Mesenchymal stem cell (in vitro differentiated cells and primary cell): ENCODE data around the gene MRPL11.
"Not testable (repeated sequence)": the region's sequence is repeated elsewhere in the genome, so short reads cannot be mapped to it uniquely, and the experiment has no call there.

Source experiments
- DNase-seq: peaks from one replicate; pipeline ENCODE4 v3.0.0-alpha.2; 2013
- H2AFZ ChIP-seq: one replicate; pipeline ENCODE4 v1.6.1; 2013; ENCODE audit warnings: low read depth, mild to moderate bottlenecking, control low read depth, inconsistent platforms, low read length, moderate library complexity
- H2AK5ac ChIP-seq: 2 replicates; pipeline ENCODE4 v1.6.1; 2013; ENCODE audit warnings: low read length, moderate library complexity, mild to moderate bottlenecking, inconsistent platforms; ENCODE audit not compliant: severe bottlenecking
- H2BK120ac ChIP-seq: one replicate; pipeline ENCODE4 v1.6.1; 2013; ENCODE audit warnings: low read depth, mild to moderate bottlenecking, inconsistent platforms, low read length, moderate library complexity
- H2BK12ac ChIP-seq, 2 experiments: one replicate each; pipeline ENCODE4 v1.6.1; 2013; ENCODE audit warnings: inconsistent platforms in 2 of 2, low read length in 2 of 2, mild to moderate bottlenecking in 2 of 2, moderate library complexity in 2 of 2, control low read depth in 1 of 2
- H2BK15ac ChIP-seq: one replicate; pipeline ENCODE4 v1.6.1; 2013; ENCODE audit warnings: mild to moderate bottlenecking, low read depth, inconsistent platforms; ENCODE audit not compliant: poor library complexity, severe bottlenecking
- H2BK5ac ChIP-seq: 2 replicates; pipeline ENCODE4 v1.6.1; 2013; ENCODE audit warnings: low read depth, mild to moderate bottlenecking, low read length, control low read depth, inconsistent platforms; ENCODE audit not compliant: poor library complexity, severe bottlenecking
- H3K14ac ChIP-seq, 2 experiments: one replicate each; pipeline ENCODE4 v1.6.1; 2013; ENCODE audit warnings: inconsistent platforms in 2 of 2, low read length in 2 of 2, control low read depth in 1 of 2, mild to moderate bottlenecking in 1 of 2, moderate library complexity in 1 of 2
- H3K18ac ChIP-seq, 2 experiments: one replicate each; pipeline ENCODE4 v1.6.1; 2013; ENCODE audit warnings: inconsistent platforms in 2 of 2, low read length in 2 of 2, control low read depth in 1 of 2, low read depth in 1 of 2, mild to moderate bottlenecking in 1 of 2
- H3K23ac ChIP-seq, 2 experiments: one replicate each; pipeline ENCODE4 v1.6.1; 2013; ENCODE audit warnings: inconsistent platforms in 2 of 2, low read length in 2 of 2, mild to moderate bottlenecking in 2 of 2, moderate library complexity in 2 of 2, control low read depth in 1 of 2
- H3K27ac ChIP-seq: 2 replicates; pipeline ENCODE4 v1.5.1; 2013; ENCODE audit warnings: mild to moderate bottlenecking, moderate library complexity, low read length, control low read depth, inconsistent platforms; ENCODE audit not compliant: poor library complexity, severe bottlenecking
- H3K27me3 ChIP-seq, 2 experiments: 2 replicates each; pipeline versions ENCODE4 v1.6.1 to v1.7.0; 2013; ENCODE audit warnings: low read length in 2 of 2, mild to moderate bottlenecking in 2 of 2, moderate library complexity in 2 of 2, control low read depth in 1 of 2, inconsistent platforms in 1 of 2; ENCODE audit not compliant: control insufficient read depth in 1 of 2, insufficient read depth in 1 of 2
- H3K36me3 ChIP-seq, 2 experiments: 2 replicates each; pipeline versions ENCODE4 v1.6.1 to v1.7.0; 2013; ENCODE audit warnings: low read length in 2 of 2, control low read depth in 1 of 2, inconsistent platforms in 1 of 2, low read depth in 1 of 2, mild to moderate bottlenecking in 1 of 2; ENCODE audit not compliant: insufficient read depth in 2 of 2, control insufficient read depth in 1 of 2
- H3K4ac ChIP-seq, 2 experiments: one replicate each; pipeline ENCODE4 v1.6.1; 2013; ENCODE audit warnings: inconsistent platforms in 2 of 2, low read length in 2 of 2, mild to moderate bottlenecking in 2 of 2, moderate library complexity in 2 of 2, control low read depth in 1 of 2, low read depth in 1 of 2
- H3K4me1 ChIP-seq: 2 replicates; pipeline ENCODE4 v1.6.1; 2013; ENCODE audit warnings: low read depth, low read length, control low read depth; ENCODE audit not compliant: control insufficient read depth, insufficient read depth
- H3K4me2 ChIP-seq: 2 replicates; pipeline ENCODE4 v1.6.1; 2013; ENCODE audit warnings: low read length, mild to moderate bottlenecking, inconsistent platforms; ENCODE audit not compliant: poor library complexity, severe bottlenecking
- H3K4me3 ChIP-seq, 2 experiments: 2 replicates each; pipeline versions ENCODE4 v1.5.1 to v1.7.0; 2013; ENCODE audit warnings: low read length in 2 of 2, mild to moderate bottlenecking in 2 of 2, control low read depth in 1 of 2, low read depth in 1 of 2; ENCODE audit not compliant: insufficient read depth in 1 of 2
- H3K79me1 ChIP-seq: replicated peaks from 2 replicates; pipeline ENCODE4 v1.6.1; 2013; ENCODE audit warnings: mild to moderate bottlenecking, control low read depth, low read length, inconsistent platforms; ENCODE audit not compliant: poor library complexity, severe bottlenecking
- H3K9ac ChIP-seq: 2 replicates; pipeline ENCODE4 v1.7.0; 2013; ENCODE audit warnings: mild to moderate bottlenecking, low read length, moderate library complexity
- H3K9me3 ChIP-seq: 2 replicates; pipeline ENCODE4 v1.7.0; 2013; ENCODE audit warnings: mild to moderate bottlenecking, low read length; ENCODE audit not compliant: control insufficient read depth
- H4K8ac ChIP-seq: one replicate; pipeline ENCODE4 v1.6.1; 2013; ENCODE audit warnings: inconsistent platforms, mild to moderate bottlenecking, low read length, moderate library complexity
- H4K91ac ChIP-seq: one replicate; pipeline ENCODE4 v1.6.1; 2013; ENCODE audit warnings: mild to moderate bottlenecking, low read length, inconsistent platforms
- WGBS: methylation state at CpG from one replicate; pipeline ENCODE4 v1.1.7; 2013; ENCODE audit warnings: mixed read lengths; 5-methylcytosine and 5-hydroxymethylcytosine counted together

The MRPL11 gene

GRCh38 chr11:66443602-66444001 lies 5.0 kb upstream of the MRPL11 start:
- Histone ChIP-seq H2BK15ac (no peak overlapping the region), H3K9ac (no peak overlapping the region), H3K36me3 (no peaks in the 10 kb centered on the region), H3K4me3 (no peak overlapping the region), H3K4ac (no peak overlapping the region), H2BK12ac (no peak overlapping the region), H2BK5ac (no peak overlapping the region), H2BK120ac (no peak overlapping the region), H3K23ac (no peak overlapping the region), H3K14ac (no peak overlapping the region), H3K27ac (no peak overlapping the region), H4K91ac (no peak overlapping the region), H2AK5ac (no peak overlapping the region), H3K4me1 (no peaks in the 10 kb centered on the region), H4K8ac (no peak overlapping the region), H3K18ac (no peak overlapping the region), H3K4me2 (no peak overlapping the region), H2AFZ (no peak overlapping the region), H3K27me3 (peaks cover 0 to 11% of the 10 kb centered on the region in 2 experiments), H3K79me1 (no peaks in the 10 kb centered on the region), H3K9me3 (no peaks in the 10 kb centered on the region)
- peak; percentile 74 for DNase-seq
- WGBS = 79% methylated on average over 4 of the region's 4 CpGs

- H3K27ac ChIP-seq, H3K4me1 ChIP-seq, H4K91ac ChIP-seq, H2BK5ac ChIP-seq, H2AK5ac ChIP-seq, H2BK120ac ChIP-seq, H3K4ac ChIP-seq, H2BK12ac ChIP-seq, H3K14ac ChIP-seq, H3K23ac ChIP-seq, H2AFZ ChIP-seq, H2BK15ac ChIP-seq, H3K4me2 ChIP-seq, H3K9ac ChIP-seq, H3K27me3 ChIP-seq, H3K4me3 ChIP-seq, H4K8ac ChIP-seq, H3K18ac ChIP-seq, DNase-seq, H3K9me3 ChIP-seq: not testable (repeated sequence)
- Histone ChIP-seq H3K79me1 (peaks cover 15% of the 10 kb centered on the region), H3K36me3 (peaks cover 11% of the 10 kb centered on the region in 2 experiments)
- 94% methylated on average over 26 of the region's 27 CpGs for WGBS
These were observed 2.3 kb upstream of the MRPL11 start for GRCh38 chr11:66440940-66441282.

- not testable (repeated sequence) for H2AFZ ChIP-seq, H3K4me1 ChIP-seq, H3K4ac ChIP-seq, H3K27ac ChIP-seq, H2BK5ac ChIP-seq, H3K23ac ChIP-seq, H3K9me3 ChIP-seq, H2BK12ac ChIP-seq, H3K9ac ChIP-seq, H2BK120ac ChIP-seq, H3K18ac ChIP-seq, H3K4me2 ChIP-seq, H4K8ac ChIP-seq, H4K91ac ChIP-seq, H2BK15ac ChIP-seq, DNase-seq, H3K4me3 ChIP-seq, H3K14ac ChIP-seq, H3K27me3 ChIP-seq, H2AK5ac ChIP-seq
- Histone ChIP-seq H3K79me1 (peaks cover 15% of the 10 kb centered on the region), H3K36me3 (peaks cover 13 to 17% of the 10 kb centered on the region in 2 experiments)
- WGBS = 90% methylated on average over 26 of the region's 29 CpGs
These were observed 1.7 kb upstream of the MRPL11 start for GRCh38 chr11:66440101-66440939.

DNA sequence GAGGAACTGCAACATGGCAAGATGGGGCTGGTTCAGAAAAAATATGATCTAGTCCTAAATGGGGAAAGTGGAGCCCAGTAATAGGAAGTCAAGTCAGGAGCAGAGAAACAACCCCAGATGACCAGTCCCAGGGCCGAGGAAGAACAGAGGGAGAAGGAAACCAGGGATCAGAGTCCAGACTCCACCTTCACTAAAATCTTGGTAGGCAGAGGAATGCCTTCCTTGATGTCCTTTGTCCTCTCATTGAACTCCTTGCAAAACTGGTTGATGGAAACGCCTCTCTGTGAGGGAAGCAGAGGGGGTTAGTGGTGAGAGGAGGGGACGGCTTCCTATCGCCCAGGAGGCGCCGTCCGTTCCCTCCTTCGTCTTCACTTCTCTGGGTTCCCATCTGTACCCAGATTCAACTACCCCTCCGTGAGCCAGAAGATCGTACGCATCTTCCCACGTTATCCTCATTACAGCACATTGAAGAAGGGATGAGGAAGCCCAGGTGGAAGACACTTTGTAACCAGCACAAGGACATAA lies 607 bp downstream of the MRPL11 start:
- H3K27me3 ChIP-seq = no peaks in the 10 kb centered on the region
- H3K36me3 ChIP-seq = peaks cover 19 to 28% of the 10 kb centered on the region in 2 experiments
- H2AFZ ChIP-seq = peak overlapping the region; percentile 87

More for the DNA sequence above, 607 bp downstream of the MRPL11 start:
- peak overlapping the region in 1 of 2 experiments; percentile 4 for H3K14ac ChIP-seq
- no peak overlapping the region for H2BK15ac ChIP-seq
- no peaks in the 10 kb centered on the region for H3K9me3 ChIP-seq
- peak overlapping the region in 1 of 2 experiments; percentile 51 for H3K18ac ChIP-seq
- no peak overlapping the region for H3K23ac ChIP-seq
- no peak for DNase-seq
- peak overlapping the region; percentile 91 for H3K9ac ChIP-seq
- peak overlapping the region; percentile 55 to 60 for H3K4ac ChIP-seq
- H2BK12ac ChIP-seq = no peak overlapping the region
- peak overlapping the region; percentile 35 for H4K91ac ChIP-seq
- no peak overlapping the region for H2BK5ac ChIP-seq
- peaks cover 15% of the 10 kb centered on the region for H3K79me1 ChIP-seq
- peaks cover 4% of the 10 kb centered on the region for H3K4me1 ChIP-seq
- 11% methylated on average over 7 of the region's 12 CpGs for WGBS
- peak overlapping the region; percentile 86 for H3K4me2 ChIP-seq
- no peak overlapping the region for H2AK5ac ChIP-seq
- H3K27ac ChIP-seq = no peak overlapping the region
- peak overlapping the region; percentile 74 to 100 for H3K4me3 ChIP-seq
- no peak overlapping the region for H2BK120ac ChIP-seq
- H4K8ac ChIP-seq = peak overlapping the region; percentile 91
